Measurements from ENCODE around the gene TSC22D3.

- TF ChIP-seq CTCF (conservative IDR thresholded peaks at IDR 0.05) (no peak), ZFX (IDR thresholded peaks at IDR 0.05) (no peak)
Measured at GRCh38 chrX:107734646-107735045, 40.9 kb downstream of the TSC22D3 start.
